ENCODE results near the gene POLR3H. TPM values are rescaled to one million over a fixed set of nuclear protein-coding genes. Genes with fewer than 3 reads are reported as not detected.

Gene POLR3H
- total RNA-seq, 2 donors from 2014 or later: 11.4 to 12.0 TPM

DNA sequence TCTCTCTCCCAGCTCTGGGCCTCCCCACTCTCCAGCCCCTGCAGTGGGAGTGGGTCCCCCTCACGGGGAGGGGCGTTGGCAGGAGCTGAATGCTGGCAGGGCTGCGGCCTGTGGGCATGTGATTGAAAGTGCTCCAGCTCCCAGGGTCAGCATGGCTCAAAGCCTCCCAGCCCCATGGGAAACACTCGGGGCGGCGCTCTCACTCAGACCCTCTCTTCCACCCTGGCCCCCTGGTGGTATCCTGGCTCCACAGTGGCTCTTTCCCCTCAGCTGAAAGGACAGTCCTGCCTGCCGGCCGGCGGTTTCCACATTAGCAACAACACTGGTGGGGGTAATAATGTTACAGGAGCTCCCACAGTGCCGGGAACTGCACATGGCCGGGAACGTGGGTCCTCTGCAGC is 35.5 kb downstream of the POLR3H start:
- Histone ChIP-seq H3K27me3 (no peaks in the 10 kb centered on the region), H3K36me3 (peaks cover 64% of the 10 kb centered on the region), H3K27ac (peak overlapping the region; percentile 6 to 81), H3K4me3 (no peak overlapping the region), H3K9me3 (no peaks in the 10 kb centered on the region), H3K4me1 (peaks cover 0 to 79% of the 10 kb centered on the region in 2 donors)
- TF ChIP-seq, protein P1, sequence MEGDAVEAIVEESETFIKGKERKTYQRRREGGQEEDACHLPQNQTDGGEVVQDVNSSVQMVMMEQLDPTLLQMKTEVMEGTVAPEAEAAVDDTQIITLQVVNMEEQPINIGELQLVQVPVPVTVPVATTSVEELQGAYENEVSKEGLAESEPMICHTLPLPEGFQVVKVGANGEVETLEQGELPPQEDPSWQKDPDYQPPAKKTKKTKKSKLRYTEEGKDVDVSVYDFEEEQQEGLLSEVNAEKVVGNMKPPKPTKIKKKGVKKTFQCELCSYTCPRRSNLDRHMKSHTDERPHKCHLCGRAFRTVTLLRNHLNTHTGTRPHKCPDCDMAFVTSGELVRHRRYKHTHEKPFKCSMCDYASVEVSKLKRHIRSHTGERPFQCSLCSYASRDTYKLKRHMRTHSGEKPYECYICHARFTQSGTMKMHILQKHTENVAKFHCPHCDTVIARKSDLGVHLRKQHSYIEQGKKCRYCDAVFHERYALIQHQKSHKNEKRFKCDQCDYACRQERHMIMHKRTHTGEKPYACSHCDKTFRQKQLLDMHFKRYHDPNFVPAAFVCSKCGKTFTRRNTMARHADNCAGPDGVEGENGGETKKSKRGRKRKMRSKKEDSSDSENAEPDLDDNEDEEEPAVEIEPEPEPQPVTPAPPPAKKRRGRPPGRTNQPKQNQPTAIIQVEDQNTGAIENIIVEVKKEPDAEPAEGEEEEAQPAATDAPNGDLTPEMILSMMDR (IDR thresholded peaks at IDR 0.05): no peak
- DNase-seq (ENCODE audit: low spot score): no peak

DNA sequence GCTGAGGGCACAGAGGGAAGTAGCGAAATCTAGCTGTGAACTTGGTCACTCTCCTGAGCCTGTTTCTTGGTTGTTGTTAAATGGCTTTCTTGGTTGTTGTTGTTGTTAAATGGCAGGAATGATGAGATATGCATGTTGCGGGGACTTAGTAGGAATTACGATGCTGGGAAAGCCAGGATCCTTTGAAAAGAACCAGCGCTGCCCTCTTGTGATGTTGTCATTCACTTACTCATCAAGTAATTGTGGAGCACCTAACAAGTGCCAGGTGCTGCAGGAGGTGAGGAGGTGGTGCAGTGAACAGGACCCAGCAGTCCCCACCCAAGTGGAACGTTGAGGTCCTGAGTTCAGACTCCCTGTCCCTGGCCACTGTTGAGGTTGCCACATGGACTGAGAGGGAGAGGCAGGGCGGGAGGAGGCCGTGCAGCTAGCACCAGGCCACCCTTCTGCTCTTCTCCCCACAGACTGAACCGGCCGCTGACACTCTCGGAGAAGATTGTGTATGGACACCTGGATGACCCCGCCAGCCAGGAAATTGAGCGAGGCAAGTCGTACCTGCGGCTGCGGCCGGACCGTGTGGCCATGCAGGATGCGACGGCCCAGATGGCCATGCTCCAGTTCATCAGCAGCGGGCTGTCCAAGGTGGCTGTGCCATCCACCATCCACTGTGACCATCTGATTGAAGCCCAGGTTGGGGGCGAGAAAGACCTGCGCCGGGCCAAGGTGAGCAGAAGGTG is 36.8 kb downstream of the POLR3H start:
- Histone ChIP-seq H3K4me1 (peaks cover 0 to 74% of the 10 kb centered on the region in 2 donors), H3K27ac (peak overlapping the region; percentile 20 to 81), H3K9me3 (no peaks in the 10 kb centered on the region), H3K36me3 (peaks cover 64% of the 10 kb centered on the region), H3K27me3 (no peaks in the 10 kb centered on the region), H3K4me3 (no peak overlapping the region)
- no peak for DNase-seq (ENCODE audit: low spot score)
- TF ChIP-seq, protein P1 (IDR thresholded peaks at IDR 0.05): no peak

DNA sequence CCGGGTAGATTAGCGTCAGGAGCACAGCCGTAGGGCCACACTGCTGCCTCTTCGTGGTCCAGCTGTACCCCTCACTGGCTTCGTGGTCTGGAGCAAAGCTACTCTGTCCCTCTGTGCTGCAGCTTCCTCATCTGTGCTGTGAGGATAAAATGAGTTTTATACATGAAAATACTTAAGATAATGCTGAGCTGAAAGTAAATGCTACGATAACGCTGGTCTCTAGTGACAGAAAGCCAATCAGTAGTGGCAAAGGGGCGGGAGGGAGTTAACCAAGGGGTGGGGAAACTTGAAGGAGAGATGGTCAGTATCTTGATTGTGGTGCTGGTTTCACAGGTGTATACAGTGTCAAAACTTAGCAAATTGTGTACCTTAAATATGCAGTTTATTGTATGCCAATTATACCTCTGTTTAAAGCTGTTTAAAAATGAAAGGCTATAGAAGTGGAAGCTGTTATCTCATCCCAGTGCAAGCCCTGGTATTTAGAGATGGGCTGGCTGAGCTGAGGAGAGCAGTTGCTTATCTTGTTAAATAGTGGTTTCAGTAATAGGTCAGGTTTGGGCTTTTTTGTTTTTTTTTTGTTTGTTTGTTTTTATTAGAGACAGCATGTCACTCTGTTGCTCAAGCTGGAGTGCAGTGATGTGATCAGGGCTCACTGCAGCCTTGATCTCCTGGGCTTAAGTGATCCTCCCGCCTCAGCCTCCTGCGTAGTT is 38.6 kb downstream of the POLR3H start:
- H3K4me3 ChIP-seq: no peak overlapping the region
- H3K9me3 ChIP-seq: no peaks in the 10 kb centered on the region
- TF ChIP-seq, protein P1 (IDR thresholded peaks at IDR 0.05): no peak
- peaks cover 0 to 59% of the 10 kb centered on the region in 2 donors for H3K4me1 ChIP-seq
- DNase-seq (ENCODE audit: low spot score): no peak
- H3K36me3 ChIP-seq: peaks cover 70% of the 10 kb centered on the region
- H3K27me3 ChIP-seq: no peaks in the 10 kb centered on the region
- H3K27ac ChIP-seq: peak overlapping the region in 1 of 2 donors; percentile 79

DNA sequence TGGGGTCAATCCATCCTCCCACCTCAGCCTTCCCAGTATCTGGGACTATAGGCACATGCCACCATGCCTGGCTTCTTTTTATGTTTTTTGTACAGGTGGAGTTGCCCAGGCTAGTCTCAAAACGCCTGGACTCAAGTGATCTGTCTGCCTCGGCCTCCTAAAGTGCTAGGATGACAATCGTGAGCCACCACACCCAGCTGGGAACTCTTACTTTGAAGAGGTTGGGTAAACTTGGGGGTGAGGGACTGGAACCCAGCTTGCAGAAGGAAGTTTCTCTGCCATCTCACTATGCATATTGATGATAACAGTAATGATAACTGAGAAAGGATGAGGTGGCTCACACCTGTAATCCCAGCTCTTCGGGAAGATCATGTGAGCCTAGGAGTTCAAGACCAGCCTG is 39.5 kb downstream of the POLR3H start:
- no peak for DNase-seq (ENCODE audit: low spot score)
- Histone ChIP-seq H3K4me1 (peaks cover 0 to 61% of the 10 kb centered on the region in 2 donors), H3K36me3 (peaks cover 67% of the 10 kb centered on the region), H3K4me3 (no peak overlapping the region), H3K27ac (peak overlapping the region; percentile 23 to 79), H3K9me3 (no peaks in the 10 kb centered on the region), H3K27me3 (no peaks in the 10 kb centered on the region)
- TF ChIP-seq, protein P1 (IDR thresholded peaks at IDR 0.05): no peak

DNA sequence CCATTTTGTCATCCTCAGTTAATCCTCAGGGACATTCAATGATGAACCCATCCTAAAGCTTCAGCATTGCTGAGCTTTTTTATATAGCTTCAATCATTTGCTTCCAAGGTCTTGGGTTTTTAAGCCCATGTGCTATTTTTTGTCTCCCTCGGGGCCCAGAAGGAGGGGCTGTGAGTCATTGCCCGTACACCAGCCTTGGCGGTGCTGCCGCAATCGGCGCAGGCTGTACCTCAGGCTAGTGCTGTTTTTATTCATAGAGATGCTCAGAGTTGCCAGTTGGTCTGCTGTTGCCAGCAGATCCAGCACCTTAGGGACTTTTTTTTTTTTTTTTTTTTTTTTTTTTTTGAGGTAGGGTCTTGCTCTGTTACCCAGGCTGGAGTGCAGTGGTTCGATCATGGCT is 39.9 kb downstream of the POLR3H start:
- Histone ChIP-seq H3K27ac (peak overlapping the region; percentile 72 to 79), H3K4me1 (peaks cover 0 to 65% of the 10 kb centered on the region in 2 donors), H3K27me3 (no peaks in the 10 kb centered on the region), H3K36me3 (peaks cover 67% of the 10 kb centered on the region), H3K4me3 (no peak overlapping the region), H3K9me3 (no peaks in the 10 kb centered on the region)
- TF ChIP-seq, protein P1 (IDR thresholded peaks at IDR 0.05): no peak
- DNase-seq (ENCODE audit: low spot score): no peak
